Neural cell (in vitro differentiated cells): ENCODE results near the gene RARS1. TPM values are rescaled to one million over a fixed set of nuclear protein-coding genes. Genes with fewer than 3 reads are reported as not detected.

ENCODE experiments used
- H2AFZ ChIP-seq: fragments of 200-600, 300-800 bp; sonication (generic), shearing (Covaris generic); 2 replicates; pipeline ENCODE4 v1.6.0; 2014; ENCODE audit warnings: low read depth, mild to moderate bottlenecking, antibody characterized with exemption, low read length, moderate library complexity
- H3F3A ChIP-seq: fragments of 200-600 bp; shearing (Covaris generic); 2 replicates; pipeline ENCODE4 v1.6.1; 2016; ENCODE audit warnings: mild to moderate bottlenecking, moderate library complexity, mixed read lengths, antibody characterized with exemption, low read length; ENCODE audit not compliant: insufficient read depth, poor library complexity, severe bottlenecking
- H3K27ac ChIP-seq: fragments of 200-600, 300-800 bp; sonication (generic), shearing (Covaris generic); 2 replicates; pipeline ENCODE4 v1.5.1; 2014; ENCODE audit warnings: mild to moderate bottlenecking, low read length, moderate library complexity
- H3K27me3 ChIP-seq: fragments of 300-800, 200-600 bp; sonication (generic), shearing (Covaris generic); 2 replicates; pipeline ENCODE4 v1.6.0; 2014; ENCODE audit warnings: mild to moderate bottlenecking, low read depth, low read length, moderate library complexity; ENCODE audit not compliant: insufficient read depth
- H3K36me3 ChIP-seq: fragments of 300-800, 200-600 bp; sonication (generic), shearing (Covaris generic); 2 replicates; pipeline ENCODE4 v1.5.1; 2014; ENCODE audit warnings: mild to moderate bottlenecking, antibody characterized with exemption, low read length, moderate library complexity; ENCODE audit not compliant: insufficient read depth
- H3K4me2 ChIP-seq: fragments of 300-800, 200-600 bp; sonication (generic), shearing (Covaris generic); 2 replicates; pipeline ENCODE4 v1.6.0; 2014; ENCODE audit warnings: mild to moderate bottlenecking, low read length
- H3K4me3 ChIP-seq: fragments of 300-800, 200-600 bp; sonication (generic), shearing (Covaris generic); 2 replicates; pipeline ENCODE4 v1.5.1; 2014; ENCODE audit warnings: mild to moderate bottlenecking, low read length, moderate library complexity
- H3K79me2 ChIP-seq: fragments of 200-600 bp; shearing (Covaris generic); replicated peaks from 2 replicates; pipeline ENCODE4 v1.6.0; 2014; ENCODE audit warnings: mild to moderate bottlenecking, low read length, moderate library complexity; ENCODE audit not compliant: insufficient read depth
- H3K9ac ChIP-seq: fragments of 300-800, 200-600 bp; sonication (generic), shearing (Covaris generic); 2 replicates; pipeline ENCODE4 v1.6.1; 2016; ENCODE audit warnings: mild to moderate bottlenecking, low read length, mixed read lengths
- H3K9me2 ChIP-seq: fragments of 200-600 bp; shearing (Covaris generic); 2 replicates; pipeline ENCODE4 v1.6.1; 2016; ENCODE audit warnings: mild to moderate bottlenecking, low read length, mixed read lengths; ENCODE audit not compliant: insufficient read depth
- H3K9me3 ChIP-seq: fragments of 200-600, 300-800 bp; sonication (generic), shearing (Covaris generic); 2 replicates; pipeline ENCODE4 v1.6.1; 2016; ENCODE audit warnings: mild to moderate bottlenecking, mixed run types, low read length, moderate library complexity, mixed read lengths
- H4K20me1 ChIP-seq: fragments of 200-600 bp; shearing (Covaris generic); 2 replicates; pipeline ENCODE4 v1.6.1; 2016; ENCODE audit warnings: mild to moderate bottlenecking, mixed run types; ENCODE audit not compliant: insufficient read depth
- EP300 ChIP-seq: fragments of 450-650 bp; conservative IDR thresholded peaks from 2 replicates; pipeline ENCODE4 v1.6.1; 2014; ENCODE audit warnings: antibody characterized with exemption, mild to moderate bottlenecking, moderate library complexity; ENCODE audit not compliant: poor library complexity, severe bottlenecking
- EZH2 ChIP-seq: fragments of 200-600, 300-800 bp; shearing (Covaris generic), sonication (generic); IDR thresholded peaks from 2 replicates; pipeline ENCODE4 v1.6.1; 2014; ENCODE audit warnings: antibody characterized with exemption, low read length, borderline replicate concordance, mild to moderate bottlenecking; ENCODE audit not compliant: insufficient read depth, poor library complexity, severe bottlenecking
- MXI1 ChIP-seq: fragments of 450-650 bp; conservative IDR thresholded peaks from 2 replicates; pipeline ENCODE4 v1.6.1; 2014; ENCODE audit warnings: antibody characterized with exemption, mild to moderate bottlenecking; ENCODE audit not compliant: poor library complexity, severe bottlenecking
- POLR2AphosphoS5 ChIP-seq: IDR thresholded peaks from 2 replicates; pipeline ENCODE4 v1.6.1; 2012
- RAD21 ChIP-seq: fragments of 450-650 bp; conservative IDR thresholded peaks from 2 replicates; pipeline ENCODE4 v1.6.1; 2014; ENCODE audit warnings: antibody characterized with exemption, mild to moderate bottlenecking, moderate library complexity
- REST ChIP-seq: IDR thresholded peaks from 2 replicates; pipeline ENCODE4 v1.6.1; 2012; ENCODE audit warnings: borderline replicate concordance
- SMC3 ChIP-seq: fragments of 450-650 bp; conservative IDR thresholded peaks from 2 replicates; pipeline ENCODE4 v1.6.1; 2014; ENCODE audit warnings: antibody characterized with exemption, mild to moderate bottlenecking, moderate library complexity; ENCODE audit not compliant: poor library complexity
- TAF1 ChIP-seq: IDR thresholded peaks from 2 replicates; pipeline ENCODE4 v1.6.1; 2012; ENCODE audit warnings: low read depth
- polyA plus RNA-seq: library from polyadenylated mRNA; depleted of rRNA; stranded (reverse); fragments of >200 nt; gene quantifications from 2 replicates; pipeline ENCODE4 v1.2.3, GENCODE V29; 2014
- small RNA-seq, 3 experiments: library from RNA; depleted of rRNA; stranded (forward); fragments of <200 nt; gene quantifications; one replicate each; pipeline ENCODE3, GENCODE V24; 2012
- TF ChIP-seq, protein P1 (sequence below): fragments of 450-650 bp; IDR thresholded peaks from 2 replicates; pipeline ENCODE4 v1.5.1; 2014; ENCODE audit warnings: antibody characterized with exemption, mild to moderate bottlenecking, moderate library complexity; ENCODE audit not compliant: poor library complexity, severe bottlenecking

RARS1 gene
- polyA plus RNA-seq, 1 donor from 2014 or later, result 140 TPM

GRCh38 chr5:168568738-168569137, 82.5 kb downstream of the RARS1 start:
- Histone ChIP-seq H3K9me2 (no peaks in the 10 kb centered on the region), H3K36me3 (no peaks in the 10 kb centered on the region), H3K9me3 (no peaks in the 10 kb centered on the region), H4K20me1 (no peaks in the 10 kb centered on the region), H3K4me3 (no peak overlapping the region), H3K4me2 (no peak overlapping the region), H3K27ac (no peak overlapping the region), H3K79me2 (peaks cover 74% of the 10 kb centered on the region), H2AFZ (no peak overlapping the region), H3K27me3 (no peaks in the 10 kb centered on the region), H3F3A (no peaks in the 10 kb centered on the region), H3K9ac (no peak overlapping the region)
- TF ChIP-seq POLR2AphosphoS5 (no peak), EP300 (no peak), TAF1 (no peak), SMC3 (no peak), RAD21 (no peak), MXI1 (no peak), REST (no peak), EZH2 (no peak)
- TF ChIP-seq, protein P1, sequence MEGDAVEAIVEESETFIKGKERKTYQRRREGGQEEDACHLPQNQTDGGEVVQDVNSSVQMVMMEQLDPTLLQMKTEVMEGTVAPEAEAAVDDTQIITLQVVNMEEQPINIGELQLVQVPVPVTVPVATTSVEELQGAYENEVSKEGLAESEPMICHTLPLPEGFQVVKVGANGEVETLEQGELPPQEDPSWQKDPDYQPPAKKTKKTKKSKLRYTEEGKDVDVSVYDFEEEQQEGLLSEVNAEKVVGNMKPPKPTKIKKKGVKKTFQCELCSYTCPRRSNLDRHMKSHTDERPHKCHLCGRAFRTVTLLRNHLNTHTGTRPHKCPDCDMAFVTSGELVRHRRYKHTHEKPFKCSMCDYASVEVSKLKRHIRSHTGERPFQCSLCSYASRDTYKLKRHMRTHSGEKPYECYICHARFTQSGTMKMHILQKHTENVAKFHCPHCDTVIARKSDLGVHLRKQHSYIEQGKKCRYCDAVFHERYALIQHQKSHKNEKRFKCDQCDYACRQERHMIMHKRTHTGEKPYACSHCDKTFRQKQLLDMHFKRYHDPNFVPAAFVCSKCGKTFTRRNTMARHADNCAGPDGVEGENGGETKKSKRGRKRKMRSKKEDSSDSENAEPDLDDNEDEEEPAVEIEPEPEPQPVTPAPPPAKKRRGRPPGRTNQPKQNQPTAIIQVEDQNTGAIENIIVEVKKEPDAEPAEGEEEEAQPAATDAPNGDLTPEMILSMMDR, result no peak

Small RNA genes within 50 kb of the gene (small RNA-seq; reads per million reads assigned to genes)
- 310 to 897 (median 401) reads per million in 3 experiments for gene MIR103A1

Other genes with a start within 250 kb of the RARS1 start
- 0.97 and 1.6 TPM in 2 replicates for gene WWC1, start 194.8 kb upstream of the RARS1 start, polyA plus RNA-seq
- gene FBLL1, start 42.8 kb downstream of the RARS1 start, polyA plus RNA-seq, result 63.7 and 79.6 TPM in 2 replicates
- gene PANK3, start 92.9 kb downstream of the RARS1 start, polyA plus RNA-seq, result 126 and 145 TPM in 2 replicates